ENCODE data around the gene KCNJ11. TPM values are rescaled to one million over a fixed set of nuclear protein-coding genes. Genes with fewer than 3 reads are reported as not detected.

The KCNJ11 gene
- polyA plus RNA-seq, 1 donor from 2014 or later, result 8.0 TPM

GRCh38 chr11:17408026-17408425 is 19.6 kb upstream of the KCNJ11 start:
- TF ChIP-seq CTCF (IDR thresholded peaks at IDR 0.05; ENCODE audit: poor library complexity, severe bottlenecking) (no peak), MXI1 (conservative IDR thresholded peaks at IDR 0.05; ENCODE audit: poor library complexity, severe bottlenecking) (no peak)

GRCh38 chr11:17407575-17407974 is 19.1 kb upstream of the KCNJ11 start:
- Histone ChIP-seq H3F3A (ENCODE audit: insufficient read depth, low read length, poor library complexity, severe bottlenecking) (no peaks in the 10 kb centered on the region), H4K20me1 (ENCODE audit: insufficient read depth) (no peaks in the 10 kb centered on the region), H3K27me3 (ENCODE audit: insufficient read depth, low read depth, low read length) (no peaks in the 10 kb centered on the region), H3K9me2 (ENCODE audit: insufficient read depth, low read length) (no peaks in the 10 kb centered on the region), H3K4me3 (ENCODE audit: low read length) (no peak overlapping the region), H3K27ac (ENCODE audit: low read length) (no peak overlapping the region), H2AFZ (ENCODE audit: low read depth, low read length) (no peak overlapping the region), H3K9ac (ENCODE audit: low read length) (no peak overlapping the region), H3K4me2 (ENCODE audit: low read length) (no peak overlapping the region), H3K79me2 (replicated peaks; ENCODE audit: insufficient read depth, low read length) (no peaks in the 10 kb centered on the region), H3K9me3 (ENCODE audit: low read length) (no peaks in the 10 kb centered on the region), H3K36me3 (ENCODE audit: insufficient read depth, low read length) (no peaks in the 10 kb centered on the region)
- no peak for TF ChIP-seq EZH2 (IDR thresholded peaks at IDR 0.05; ENCODE audit: borderline replicate concordance, insufficient read depth, low read length, poor library complexity, severe bottlenecking)
- no peak for TF ChIP-seq POLR2AphosphoS5 (IDR thresholded peaks at IDR 0.05)

More at GRCh38 chr11:17408026-17408425, 19.6 kb upstream of the KCNJ11 start:
- H3K9me2 ChIP-seq (ENCODE audit: insufficient read depth, low read length), result no peaks in the 10 kb centered on the region
- no peak overlapping the region for H3K4me3 ChIP-seq (ENCODE audit: low read length)
- no peak overlapping the region for H3K9ac ChIP-seq (ENCODE audit: low read length)
- no peaks in the 10 kb centered on the region for H3K79me2 ChIP-seq (replicated peaks; ENCODE audit: insufficient read depth, low read length)
- H3K4me2 ChIP-seq (ENCODE audit: low read length), result no peak overlapping the region
- no peaks in the 10 kb centered on the region for H3K9me3 ChIP-seq (ENCODE audit: low read length)
- no peaks in the 10 kb centered on the region for H4K20me1 ChIP-seq (ENCODE audit: insufficient read depth)
- H3F3A ChIP-seq (ENCODE audit: insufficient read depth, low read length, poor library complexity, severe bottlenecking), result no peaks in the 10 kb centered on the region
- H3K36me3 ChIP-seq (ENCODE audit: insufficient read depth, low read length), result no peaks in the 10 kb centered on the region
- H2AFZ ChIP-seq (ENCODE audit: low read depth, low read length), result no peak overlapping the region
- H3K27ac ChIP-seq (ENCODE audit: low read length), result no peak overlapping the region
- no peaks in the 10 kb centered on the region for H3K27me3 ChIP-seq (ENCODE audit: insufficient read depth, low read depth, low read length)

- H3K79me2 ChIP-seq (replicated peaks; ENCODE audit: insufficient read depth, low read length), result no peaks in the 10 kb centered on the region
- no peaks in the 10 kb centered on the region for H4K20me1 ChIP-seq (ENCODE audit: insufficient read depth)
- H3K9me3 ChIP-seq (ENCODE audit: low read length), result no peaks in the 10 kb centered on the region
- no peak overlapping the region for H3K27ac ChIP-seq (ENCODE audit: low read length)
- H3K4me2 ChIP-seq (ENCODE audit: low read length), result no peak overlapping the region
- H3K36me3 ChIP-seq (ENCODE audit: insufficient read depth, low read length), result no peaks in the 10 kb centered on the region
- no peaks in the 10 kb centered on the region for H3K9me2 ChIP-seq (ENCODE audit: insufficient read depth, low read length)
- no peaks in the 10 kb centered on the region for H3F3A ChIP-seq (ENCODE audit: insufficient read depth, low read length, poor library complexity, severe bottlenecking)
- H3K9ac ChIP-seq (ENCODE audit: low read length), result no peak overlapping the region
- no peak overlapping the region for H3K4me3 ChIP-seq (ENCODE audit: low read length)
- no peak for TF ChIP-seq EP300 (conservative IDR thresholded peaks at IDR 0.05; ENCODE audit: poor library complexity, severe bottlenecking)
- no peaks in the 10 kb centered on the region for H3K27me3 ChIP-seq (ENCODE audit: insufficient read depth, low read depth, low read length)
- H2AFZ ChIP-seq (ENCODE audit: low read depth, low read length), result no peak overlapping the region
These were observed 18.3 kb upstream of the KCNJ11 start for GRCh38 chr11:17406818-17407149.

- Histone ChIP-seq H3K9me2 (ENCODE audit: insufficient read depth, low read length) (no peaks in the 10 kb centered on the region), H3K27ac (ENCODE audit: low read length) (no peak overlapping the region), H3K4me3 (ENCODE audit: low read length) (no peak overlapping the region), H2AFZ (ENCODE audit: low read depth, low read length) (no peak overlapping the region), H3K36me3 (ENCODE audit: insufficient read depth, low read length) (no peaks in the 10 kb centered on the region), H3K9ac (ENCODE audit: low read length) (no peak overlapping the region), H3F3A (ENCODE audit: insufficient read depth, low read length, poor library complexity, severe bottlenecking) (no peaks in the 10 kb centered on the region), H4K20me1 (ENCODE audit: insufficient read depth) (no peaks in the 10 kb centered on the region), H3K79me2 (replicated peaks; ENCODE audit: insufficient read depth, low read length) (no peaks in the 10 kb centered on the region), H3K27me3 (ENCODE audit: insufficient read depth, low read depth, low read length) (no peaks in the 10 kb centered on the region), H3K4me2 (ENCODE audit: low read length) (no peak overlapping the region), H3K9me3 (ENCODE audit: low read length) (no peaks in the 10 kb centered on the region)
- TF ChIP-seq EZH2 (IDR thresholded peaks at IDR 0.05; ENCODE audit: borderline replicate concordance, insufficient read depth, low read length, poor library complexity, severe bottlenecking) (no peak), RAD21 (conservative IDR thresholded peaks at IDR 0.05) (no peak), MXI1 (conservative IDR thresholded peaks at IDR 0.05; ENCODE audit: poor library complexity, severe bottlenecking) (no peak), REST (IDR thresholded peaks at IDR 0.05; ENCODE audit: borderline replicate concordance) (no peak), EP300 (conservative IDR thresholded peaks at IDR 0.05; ENCODE audit: poor library complexity, severe bottlenecking) (no peak), SMC3 (conservative IDR thresholded peaks at IDR 0.05; ENCODE audit: poor library complexity) (no peak), TAF1 (IDR thresholded peaks at IDR 0.05; ENCODE audit: low read depth) (no peak), CTCF (IDR thresholded peaks at IDR 0.05; ENCODE audit: poor library complexity, severe bottlenecking) (no peak), POLR2AphosphoS5 (IDR thresholded peaks at IDR 0.05) (no peak)
These were observed 17.8 kb upstream of the KCNJ11 start for GRCh38 chr11:17406082-17406817.

All from neural cell (in vitro differentiated cells).